BLaER1 (cell line): ENCODE measurements around the gene ZNF335.

Source experiments
- H3K27ac ChIP-seq: shearing (Covaris generic); formaldehyde crosslinking; 2 replicates; pipeline ENCODE4 v1.8.1; 2022
- H3K27me3 ChIP-seq: shearing (Covaris generic); formaldehyde crosslinking; 2 replicates; pipeline ENCODE4 v1.8.1; 2022
- H3K36me3 ChIP-seq: shearing (Covaris generic); formaldehyde crosslinking; 2 replicates; pipeline ENCODE4 v1.8.1; 2022
- H3K4me1 ChIP-seq: shearing (Covaris generic); formaldehyde crosslinking; 2 replicates; pipeline ENCODE4 v1.8.1; 2022
- H3K4me2 ChIP-seq: shearing (Covaris generic); formaldehyde crosslinking; 2 replicates; pipeline ENCODE4 v1.8.1; 2022
- H3K4me3 ChIP-seq: shearing (Covaris generic); formaldehyde crosslinking; 2 replicates; pipeline ENCODE4 v1.8.1; 2022
- H3K9ac ChIP-seq: shearing (Covaris generic); formaldehyde crosslinking; 2 replicates; pipeline ENCODE4 v1.8.1; 2022
- H3K9me3 ChIP-seq: shearing (Covaris generic); formaldehyde crosslinking; 2 replicates; pipeline ENCODE4 v1.8.1; 2022
- H4K20me1 ChIP-seq: shearing (Covaris generic); formaldehyde crosslinking; 2 replicates; pipeline ENCODE4 v1.8.1; 2022
- Cebpa-rat ChIP-seq: shearing (Covaris generic); IDR thresholded peaks from 2 replicates; pipeline ENCODE4 v1.8.1; 2022

Gene ZNF335

DNA sequence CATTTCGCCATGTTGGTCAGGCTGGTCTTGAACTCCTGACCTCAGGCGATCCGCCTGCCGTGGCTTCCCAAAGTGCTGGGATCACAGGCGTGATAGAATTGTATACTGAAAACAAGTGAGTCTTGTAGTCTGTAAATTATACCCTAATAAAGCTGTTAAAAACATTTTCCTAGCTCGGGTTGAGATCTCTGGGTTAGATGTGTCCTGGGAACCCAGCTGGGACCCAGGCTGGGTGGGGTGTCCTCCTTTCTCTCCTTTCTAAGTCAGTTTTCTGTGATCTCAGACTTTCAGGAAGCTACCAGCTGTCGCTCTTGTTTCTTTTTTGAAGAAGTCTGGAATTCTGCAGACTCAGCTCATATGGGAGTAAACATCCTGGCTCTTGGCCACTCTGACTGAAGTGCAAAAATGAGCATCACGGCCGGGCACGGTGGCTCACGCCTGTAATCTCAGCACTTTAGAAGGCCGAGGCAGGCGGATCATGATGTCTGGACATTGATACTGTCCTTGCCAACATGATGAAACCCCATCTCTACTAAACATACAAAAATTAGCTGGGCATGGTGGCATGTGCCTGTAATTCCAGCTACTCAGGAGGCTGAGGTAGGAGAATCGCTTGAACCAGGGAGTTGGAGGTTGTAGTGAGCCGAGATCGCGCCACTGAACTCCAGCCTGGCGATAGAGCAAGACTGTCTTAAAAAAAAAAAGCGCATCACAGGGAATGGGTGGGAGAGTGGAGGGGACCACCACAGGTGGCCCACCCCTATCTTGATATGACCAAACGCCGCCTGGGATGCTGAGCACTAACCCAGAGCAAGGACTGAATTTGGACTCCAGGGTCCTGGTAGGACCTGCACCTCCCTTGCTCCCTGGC lies 47.4 kb downstream of the ZNF335 start:
- Histone ChIP-seq H3K27me3 (no peaks in the 10 kb centered on the region), H3K4me2 (no peak overlapping the region), H3K9ac (no peak overlapping the region), H4K20me1 (no peaks in the 10 kb centered on the region), H3K9me3 (no peaks in the 10 kb centered on the region), H3K4me1 (peaks cover 8% of the 10 kb centered on the region), H3K4me3 (no peak overlapping the region), H3K27ac (no peak overlapping the region), H3K36me3 (no peaks in the 10 kb centered on the region)
- no peak for TF ChIP-seq Cebpa-rat

DNA sequence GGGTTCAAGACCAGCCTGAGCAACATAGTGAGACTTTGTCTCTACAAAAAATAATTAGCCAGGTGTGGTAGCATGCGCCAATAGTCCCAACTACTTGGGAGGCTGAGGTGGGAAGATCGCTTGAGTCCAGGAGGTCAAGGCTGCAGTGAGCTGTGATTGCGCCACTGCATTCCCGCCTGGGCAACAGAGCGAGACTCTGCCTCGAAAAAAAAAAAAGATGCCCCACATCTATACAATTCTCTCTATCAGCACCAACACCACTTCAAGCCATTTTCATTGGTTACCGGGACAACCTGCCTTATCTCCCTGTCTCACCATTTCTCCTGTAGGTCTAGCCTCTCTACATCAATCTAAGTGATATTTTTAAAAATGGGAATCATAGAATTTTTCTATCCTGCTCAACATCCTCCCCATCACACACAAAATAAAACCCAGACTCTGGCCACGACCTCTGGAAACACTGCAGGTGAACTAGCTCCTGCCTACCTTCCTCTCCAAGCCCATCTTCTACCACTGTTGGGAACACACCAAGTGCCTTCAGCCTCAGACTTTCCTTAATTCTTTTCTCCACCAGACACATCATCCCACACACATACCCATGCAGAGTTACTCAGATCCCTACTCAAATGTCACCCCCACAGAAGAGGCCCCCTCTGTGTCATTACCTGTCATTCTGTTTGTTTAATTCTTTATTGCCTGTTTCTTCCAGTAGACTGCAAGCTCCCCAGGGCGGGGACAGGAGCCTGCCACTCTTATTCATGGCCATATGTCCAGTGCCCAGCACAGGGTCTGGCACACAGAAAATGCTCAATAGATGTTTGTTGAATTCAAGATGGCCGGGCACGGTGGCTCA lies 50.4 kb downstream of the ZNF335 start:
- Histone ChIP-seq H3K36me3 (no peaks in the 10 kb centered on the region), H3K4me2 (no peak overlapping the region), H3K27ac (no peak overlapping the region), H3K9ac (no peak overlapping the region), H3K4me3 (no peak overlapping the region), H3K9me3 (no peaks in the 10 kb centered on the region), H3K4me1 (peaks cover 8% of the 10 kb centered on the region), H3K27me3 (no peaks in the 10 kb centered on the region), H4K20me1 (no peaks in the 10 kb centered on the region)
- TF ChIP-seq Cebpa-rat: no peak

DNA sequence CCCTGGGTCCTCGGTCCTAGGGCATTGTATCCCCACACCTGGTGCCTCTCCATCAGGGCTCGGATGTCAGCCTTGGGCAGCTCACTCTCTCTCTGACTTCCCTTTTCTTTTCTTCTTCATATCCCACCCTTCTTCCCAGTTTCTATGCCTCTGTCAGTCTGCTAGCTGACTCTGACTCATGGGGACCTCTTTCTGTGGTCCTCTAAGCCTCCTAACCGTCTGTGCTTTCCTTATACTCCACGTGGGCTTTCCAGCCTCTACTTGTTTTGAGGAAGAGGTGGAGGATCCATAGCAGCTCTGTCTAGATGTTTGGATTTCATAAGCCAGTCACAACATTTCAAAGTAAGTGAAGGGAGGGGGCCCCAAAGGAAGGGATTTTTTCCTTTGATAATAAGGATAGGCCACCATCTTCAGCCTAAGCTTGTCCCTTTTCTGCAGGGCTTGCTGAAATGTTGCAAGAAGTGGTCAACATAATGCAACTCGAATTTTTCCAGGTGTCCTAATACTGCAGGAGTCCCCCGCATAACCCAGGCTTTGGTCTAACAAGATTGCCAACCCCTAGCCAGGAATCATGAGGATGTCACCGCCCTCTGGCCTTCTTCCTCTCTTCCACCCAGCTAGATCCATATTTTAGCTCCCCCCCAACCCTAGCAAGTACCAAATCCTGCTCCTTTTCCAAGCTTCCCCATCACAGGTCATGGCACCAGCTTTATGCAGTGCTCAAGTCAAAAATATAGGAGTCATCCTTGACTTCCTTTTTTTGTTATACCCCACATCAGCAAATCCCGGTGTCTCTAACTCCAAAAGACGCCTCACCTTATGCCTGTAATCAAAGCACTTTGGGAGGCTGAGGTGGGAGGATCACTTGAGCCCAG lies 51.3 kb downstream of the ZNF335 start:
- no peak overlapping the region for H3K4me2 ChIP-seq
- TF ChIP-seq Cebpa-rat: no peak
- no peak overlapping the region for H3K4me3 ChIP-seq
- no peak overlapping the region for H3K27ac ChIP-seq
- no peaks in the 10 kb centered on the region for H3K27me3 ChIP-seq
- H3K9me3 ChIP-seq: no peaks in the 10 kb centered on the region
- peaks cover 8% of the 10 kb centered on the region for H3K4me1 ChIP-seq
- no peaks in the 10 kb centered on the region for H4K20me1 ChIP-seq
- no peak overlapping the region for H3K9ac ChIP-seq
- no peaks in the 10 kb centered on the region for H3K36me3 ChIP-seq

DNA sequence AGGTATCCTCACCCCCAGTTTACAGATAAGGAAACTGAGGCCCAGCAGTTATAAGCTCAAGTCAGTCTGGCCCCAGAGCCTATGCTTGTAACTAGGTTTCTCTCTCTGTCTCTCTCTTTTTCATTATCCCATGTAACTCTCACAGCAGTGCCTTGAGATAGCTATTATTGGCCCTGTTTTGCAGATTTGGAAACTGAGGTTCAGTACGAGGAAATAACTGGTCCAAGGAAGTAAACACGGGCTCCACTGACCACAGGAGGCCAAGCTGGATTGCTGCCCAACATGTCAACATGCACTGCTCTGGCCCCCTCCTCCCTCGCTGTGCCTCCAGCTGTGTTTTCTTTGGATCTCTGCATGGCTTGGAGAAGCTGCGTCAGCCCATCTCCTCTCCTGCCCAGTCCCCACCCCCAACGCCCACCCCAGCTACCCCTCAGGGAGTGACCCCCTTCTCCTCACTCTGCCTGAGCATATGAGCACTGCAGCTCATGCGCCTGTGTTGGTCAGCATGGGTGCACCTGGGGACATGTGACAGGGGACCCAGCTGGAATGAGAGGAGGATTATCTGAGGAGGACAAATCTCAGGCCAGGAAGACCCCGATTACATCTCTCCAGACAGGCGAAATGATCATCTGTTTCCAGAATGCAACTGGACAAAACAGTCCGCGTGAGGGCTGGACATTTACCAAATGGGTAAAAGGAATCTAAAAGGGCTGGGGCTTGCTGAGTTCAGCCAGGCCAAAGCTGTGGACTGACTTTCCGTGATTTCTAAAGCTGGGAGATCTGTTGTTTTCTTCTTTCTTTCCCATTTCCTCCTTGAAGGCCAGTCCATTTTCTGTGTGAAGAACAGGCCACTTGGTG lies 52.2 kb downstream of the ZNF335 start:
- Histone ChIP-seq H3K4me2 (no peak overlapping the region), H3K27me3 (no peaks in the 10 kb centered on the region), H3K27ac (no peak overlapping the region), H4K20me1 (no peaks in the 10 kb centered on the region), H3K36me3 (no peaks in the 10 kb centered on the region), H3K9me3 (no peaks in the 10 kb centered on the region), H3K4me3 (no peak overlapping the region), H3K9ac (no peak overlapping the region), H3K4me1 (peaks cover 8% of the 10 kb centered on the region)
- TF ChIP-seq Cebpa-rat: no peak

DNA sequence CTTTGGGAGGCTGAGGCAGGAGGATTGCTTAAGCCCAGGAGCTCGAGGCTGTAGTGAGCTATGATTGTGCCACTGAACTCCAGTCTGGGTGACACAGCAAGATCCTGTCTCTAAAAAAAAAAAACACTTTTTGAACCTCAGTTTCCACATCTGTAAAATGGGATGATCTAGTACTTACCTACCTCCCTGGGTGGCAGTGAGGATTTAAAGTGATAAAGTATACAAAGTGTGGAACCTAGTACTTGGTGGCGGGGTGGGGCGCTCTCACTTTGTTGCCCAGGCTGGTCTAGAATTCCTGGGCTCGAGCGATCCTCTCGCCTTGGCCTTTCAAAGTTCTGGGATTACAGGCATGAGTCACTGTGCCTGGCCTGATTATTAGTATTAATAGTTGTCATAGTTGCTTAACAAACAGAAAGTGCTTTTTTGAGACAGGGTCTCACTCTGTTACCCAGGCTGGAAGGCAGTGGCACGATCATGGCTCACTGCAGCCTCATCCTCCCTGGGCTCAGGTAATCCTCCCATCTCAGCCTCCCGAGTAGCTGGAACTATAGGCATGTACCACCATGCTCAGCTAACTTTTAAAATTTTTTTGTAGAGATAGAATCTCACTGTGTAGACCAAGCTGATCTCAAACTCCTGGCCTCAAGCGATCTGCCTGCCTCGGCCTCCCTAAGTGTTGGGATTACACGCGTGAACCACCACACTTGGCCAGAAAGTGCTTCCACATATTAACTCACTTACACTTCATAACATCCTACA lies 53.0 kb downstream of the ZNF335 start:
- H3K9me3 ChIP-seq: no peaks in the 10 kb centered on the region
- peaks cover 3% of the 10 kb centered on the region; the same call in 1 of the 2 replicates for H3K27me3 ChIP-seq
- no peak for TF ChIP-seq Cebpa-rat
- no peak overlapping the region for H3K9ac ChIP-seq
- no peak overlapping the region for H3K4me2 ChIP-seq
- H3K4me3 ChIP-seq: no peak overlapping the region
- peaks cover 8% of the 10 kb centered on the region for H3K4me1 ChIP-seq
- H3K27ac ChIP-seq: no peak overlapping the region
- no peaks in the 10 kb centered on the region for H3K36me3 ChIP-seq
- H4K20me1 ChIP-seq: no peaks in the 10 kb centered on the region

DNA sequence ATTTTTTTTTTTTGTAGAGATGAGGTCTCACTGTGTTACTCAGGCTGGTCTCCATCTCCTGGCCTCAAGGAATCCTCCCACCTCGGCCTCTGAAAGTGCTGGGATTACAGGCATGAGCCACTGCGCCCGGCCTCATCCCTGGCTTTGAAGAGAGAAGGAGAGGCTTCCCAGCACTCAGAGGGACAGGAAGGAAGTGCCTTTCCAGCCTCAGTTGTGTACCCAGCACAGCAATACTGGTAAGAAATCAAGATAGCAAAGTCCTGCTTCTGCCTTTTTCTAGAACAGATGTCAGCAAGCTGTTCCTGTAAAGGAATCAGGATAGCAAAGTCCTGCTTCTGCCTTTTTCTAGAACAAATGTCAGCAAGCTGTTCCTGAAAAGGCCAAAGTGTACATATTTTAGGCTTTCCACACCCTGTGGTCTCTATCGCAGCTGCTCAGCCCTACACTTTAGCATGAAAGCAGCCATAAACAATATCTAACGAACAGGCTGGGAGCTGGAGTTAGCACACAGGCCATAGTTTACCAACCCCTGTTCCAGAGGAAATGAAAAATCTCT lies 53.7 kb downstream of the ZNF335 start:
- Histone ChIP-seq H4K20me1 (no peaks in the 10 kb centered on the region), H3K9me3 (no peaks in the 10 kb centered on the region), H3K4me1 (peaks cover 8% of the 10 kb centered on the region), H3K9ac (no peak overlapping the region), H3K36me3 (no peaks in the 10 kb centered on the region), H3K4me2 (no peak overlapping the region), H3K27ac (no peak overlapping the region), H3K27me3 (peaks cover 6% of the 10 kb centered on the region; the same call in 1 of the 2 replicates), H3K4me3 (no peak overlapping the region)
- no peak for TF ChIP-seq Cebpa-rat

DNA sequence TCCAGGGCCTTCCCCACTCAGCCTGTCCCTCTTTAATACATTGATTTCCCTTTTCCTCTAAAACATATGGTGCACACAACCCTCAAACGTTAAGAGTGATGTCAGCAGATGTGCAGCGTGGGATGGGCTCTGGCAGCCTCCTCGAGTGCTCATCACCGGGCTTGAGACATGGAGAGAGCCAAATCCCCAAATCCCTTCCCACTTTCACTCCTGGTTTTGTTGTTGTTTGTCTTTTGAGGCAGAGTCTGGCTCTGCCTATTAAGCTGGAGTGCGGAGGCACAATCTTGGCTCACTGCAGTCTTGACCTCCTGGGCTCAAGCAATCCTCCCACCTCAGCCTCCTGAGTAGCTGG lies 54.2 kb downstream of the ZNF335 start:
- Histone ChIP-seq H3K9ac (no peak overlapping the region), H3K4me2 (no peak overlapping the region), H3K9me3 (no peaks in the 10 kb centered on the region), H3K27me3 (peaks cover 7% of the 10 kb centered on the region), H3K36me3 (no peaks in the 10 kb centered on the region), H4K20me1 (no peaks in the 10 kb centered on the region), H3K27ac (no peak overlapping the region), H3K4me3 (no peak overlapping the region), H3K4me1 (peaks cover 8% of the 10 kb centered on the region)
- TF ChIP-seq Cebpa-rat: no peak

DNA sequence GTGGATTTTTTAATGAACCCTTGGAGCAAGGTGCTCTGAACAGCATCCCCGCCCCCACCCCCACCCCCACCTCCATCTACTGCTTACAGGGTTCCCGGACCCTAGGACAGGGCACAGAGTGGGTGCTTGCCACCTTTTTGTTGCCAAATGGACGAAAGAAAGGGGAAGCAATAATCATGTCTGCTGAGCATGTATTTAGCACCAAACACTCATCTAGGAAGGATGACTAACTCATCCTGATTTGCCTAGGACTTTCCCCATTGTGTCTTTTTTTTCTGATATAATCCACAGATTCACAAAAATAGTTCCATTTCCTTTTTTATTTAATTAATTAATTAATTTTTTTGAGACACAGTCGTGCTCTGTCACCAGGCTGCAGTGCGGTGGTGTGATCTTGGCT lies 58.9 kb downstream of the ZNF335 start:
- Histone ChIP-seq H3K36me3 (no peaks in the 10 kb centered on the region), H3K4me1 (peaks cover 33% of the 10 kb centered on the region), H3K4me3 (no peak overlapping the region), H3K9ac (no peak overlapping the region), H3K4me2 (no peak overlapping the region), H3K27me3 (peaks cover 25% of the 10 kb centered on the region), H3K9me3 (no peaks in the 10 kb centered on the region), H4K20me1 (no peaks in the 10 kb centered on the region), H3K27ac (no peak overlapping the region)
- TF ChIP-seq Cebpa-rat: no peak
